ENCODE results near the gene ATP8A2. TPM values are rescaled to one million over a fixed set of nuclear protein-coding genes. Genes with fewer than 3 reads are reported as not detected.

ATP8A2 gene
- total RNA-seq, 3 donors from 2014 or later (not counting 1 experiment from before 2014, with no cell fraction given), result 0.43 to 0.68 (median 0.59) TPM

DNA sequence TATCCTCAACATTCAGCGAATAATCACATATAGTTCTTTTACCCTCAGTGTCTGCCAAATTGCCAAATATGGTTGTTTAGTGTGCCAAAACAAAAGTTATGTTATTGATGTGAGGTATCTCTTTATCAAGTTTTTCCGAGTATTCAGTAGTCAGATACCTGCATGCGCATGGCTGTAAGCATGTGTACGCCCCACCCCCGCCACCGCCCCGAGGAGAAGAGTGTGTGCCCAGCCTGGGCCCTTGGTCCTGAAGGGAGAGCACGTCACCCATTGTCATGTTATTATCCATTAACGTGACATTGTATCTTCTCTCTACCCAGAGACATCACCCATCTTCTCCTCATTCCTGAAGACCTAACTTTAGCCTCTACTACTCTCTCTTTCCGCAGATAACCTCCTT lies 533.1 kb downstream of the ATP8A2 start:
- Mint-ChIP-seq H3K4me3 (no peak overlapping the region), H3K9me3 (peaks cover 0 to 3% of the 10 kb centered on the region in 2 donors), H3K4me1 (peaks cover 15 to 16% of the 10 kb centered on the region in 2 donors), H3K36me3 (no peaks in the 10 kb centered on the region), H3K27ac (no peak overlapping the region), H3K27me3 (ENCODE audit: low read depth in 2 of 2) (peaks cover 0 to 2% of the 10 kb centered on the region in 2 donors)
- Histone ChIP-seq H3K4me1 (ENCODE audit: control insufficient read depth, insufficient read depth, low read length) (peaks cover 11% of the 10 kb centered on the region), H3K4me3 (ENCODE audit: low read length) (no peak overlapping the region), H3K36me3 (ENCODE audit: control insufficient read depth, insufficient read depth, low read length) (no peaks in the 10 kb centered on the region), H3K27me3 (ENCODE audit: control insufficient read depth, insufficient read depth, low read length) (no peaks in the 10 kb centered on the region), H3K27ac (ENCODE audit: low read length) (no peak overlapping the region), H3K9me3 (ENCODE audit: control insufficient read depth, insufficient read depth, low read length) (no peaks in the 10 kb centered on the region)
- intact Hi-C loops (cut with micrococcal nuclease), result loop anchor here (10.0 kb wide), 1 partner anchor 170 kb away; no protein-coding TSS in a partner anchor
- ATAC-seq (no peak), DNase-seq (no peak)
- WGBS (ENCODE audit: insufficient coverage), result 95% methylated on average over 9 of the region's 10 CpGs
- TF ChIP-seq, protein P1, sequence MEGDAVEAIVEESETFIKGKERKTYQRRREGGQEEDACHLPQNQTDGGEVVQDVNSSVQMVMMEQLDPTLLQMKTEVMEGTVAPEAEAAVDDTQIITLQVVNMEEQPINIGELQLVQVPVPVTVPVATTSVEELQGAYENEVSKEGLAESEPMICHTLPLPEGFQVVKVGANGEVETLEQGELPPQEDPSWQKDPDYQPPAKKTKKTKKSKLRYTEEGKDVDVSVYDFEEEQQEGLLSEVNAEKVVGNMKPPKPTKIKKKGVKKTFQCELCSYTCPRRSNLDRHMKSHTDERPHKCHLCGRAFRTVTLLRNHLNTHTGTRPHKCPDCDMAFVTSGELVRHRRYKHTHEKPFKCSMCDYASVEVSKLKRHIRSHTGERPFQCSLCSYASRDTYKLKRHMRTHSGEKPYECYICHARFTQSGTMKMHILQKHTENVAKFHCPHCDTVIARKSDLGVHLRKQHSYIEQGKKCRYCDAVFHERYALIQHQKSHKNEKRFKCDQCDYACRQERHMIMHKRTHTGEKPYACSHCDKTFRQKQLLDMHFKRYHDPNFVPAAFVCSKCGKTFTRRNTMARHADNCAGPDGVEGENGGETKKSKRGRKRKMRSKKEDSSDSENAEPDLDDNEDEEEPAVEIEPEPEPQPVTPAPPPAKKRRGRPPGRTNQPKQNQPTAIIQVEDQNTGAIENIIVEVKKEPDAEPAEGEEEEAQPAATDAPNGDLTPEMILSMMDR (IDR thresholded peaks at IDR 0.05), result no peak

DNA sequence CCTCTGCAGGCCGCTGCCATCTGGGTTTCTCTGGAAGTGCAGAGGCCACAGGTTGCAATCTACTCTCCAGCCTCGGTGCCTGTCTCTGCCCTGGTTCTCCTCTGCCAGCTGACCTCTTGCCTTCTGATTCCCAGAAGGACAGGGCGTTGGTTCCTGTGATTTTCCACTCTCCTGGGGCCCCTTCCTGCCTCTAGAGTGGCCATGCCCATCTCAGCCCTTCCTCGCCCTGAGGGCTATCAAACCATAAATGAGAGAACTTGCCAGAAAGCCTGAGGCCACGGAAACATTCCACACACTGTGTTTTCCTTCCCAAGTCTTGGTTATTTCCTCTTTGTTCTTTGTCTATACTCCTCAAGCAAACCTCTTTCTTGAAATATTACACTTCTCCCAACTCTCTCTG lies 533.8 kb downstream of the ATP8A2 start:
- Histone ChIP-seq H3K27ac (ENCODE audit: low read length) (no peak overlapping the region), H3K9me3 (ENCODE audit: control insufficient read depth, insufficient read depth, low read length) (no peaks in the 10 kb centered on the region), H3K4me3 (ENCODE audit: low read length) (no peak overlapping the region), H3K4me1 (ENCODE audit: control insufficient read depth, insufficient read depth, low read length) (peaks cover 8% of the 10 kb centered on the region), H3K36me3 (ENCODE audit: control insufficient read depth, insufficient read depth, low read length) (no peaks in the 10 kb centered on the region), H3K27me3 (ENCODE audit: control insufficient read depth, insufficient read depth, low read length) (no peaks in the 10 kb centered on the region)
- H3K4me1 Mint-ChIP-seq, result peaks cover 7 to 11% of the 10 kb centered on the region in 2 donors
- 76% methylated on average over 5 of the region's 5 CpGs for WGBS (ENCODE audit: insufficient coverage)
- DNase-seq, result no peak
- TF ChIP-seq, protein P1 (IDR thresholded peaks at IDR 0.05), result no peak
- peaks cover 0 to 3% of the 10 kb centered on the region in 2 donors for H3K9me3 Mint-ChIP-seq
- no peaks in the 10 kb centered on the region for H3K27me3 Mint-ChIP-seq (ENCODE audit: low read depth in 2 of 2)
- intact Hi-C loops (cut with micrococcal nuclease), result loop anchor here (10.0 kb wide), 1 partner anchor 171 kb away; no protein-coding TSS in a partner anchor
- ATAC-seq, result no peak
- no peaks in the 10 kb centered on the region for H3K36me3 Mint-ChIP-seq
- H3K27ac Mint-ChIP-seq, result no peak overlapping the region
- H3K4me3 Mint-ChIP-seq, result no peak overlapping the region

DNA sequence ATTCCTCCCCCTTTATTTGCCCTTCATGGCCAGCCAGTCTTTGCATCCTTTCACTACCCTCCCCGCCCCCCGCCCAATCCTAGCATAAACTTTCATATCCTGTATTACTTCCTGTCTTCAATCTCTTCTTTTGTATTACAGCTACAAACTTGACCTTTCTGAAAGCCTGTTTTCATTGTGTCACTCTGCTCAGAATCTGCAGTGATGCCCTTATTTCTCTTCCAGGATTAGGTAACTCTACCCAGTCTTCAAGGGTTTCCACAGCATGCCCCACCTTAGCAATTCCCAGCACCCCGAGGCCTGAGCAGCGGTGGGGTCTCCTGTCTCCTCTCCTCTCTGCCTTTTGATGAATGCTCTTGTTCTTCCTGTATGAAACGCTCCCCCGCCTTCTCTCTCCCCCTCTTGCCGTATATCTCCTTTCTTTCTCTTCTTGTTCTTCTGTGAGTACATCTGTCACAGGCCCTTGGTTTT lies 534.5 kb downstream of the ATP8A2 start:
- no peak for ATAC-seq
- TF ChIP-seq, protein P1 (IDR thresholded peaks at IDR 0.05), result no peak
- Histone ChIP-seq H3K9me3 (ENCODE audit: control insufficient read depth, insufficient read depth, low read length) (no peaks in the 10 kb centered on the region), H3K4me1 (ENCODE audit: control insufficient read depth, insufficient read depth, low read length) (peaks cover 4% of the 10 kb centered on the region), H3K27me3 (ENCODE audit: control insufficient read depth, insufficient read depth, low read length) (no peaks in the 10 kb centered on the region), H3K27ac (ENCODE audit: low read length) (peak overlapping the region; percentile 30), H3K36me3 (ENCODE audit: control insufficient read depth, insufficient read depth, low read length) (no peaks in the 10 kb centered on the region), H3K4me3 (ENCODE audit: low read length) (no peak overlapping the region)
- no peaks in the 10 kb centered on the region for H3K27me3 Mint-ChIP-seq (ENCODE audit: low read depth in 2 of 2)
- no peaks in the 10 kb centered on the region for H3K36me3 Mint-ChIP-seq
- intact Hi-C loops (cut with micrococcal nuclease), result loop anchor here (10.0 kb wide), 1 partner anchor 171 kb away; no protein-coding TSS in a partner anchor
- 30% methylated on average over 7 of the region's 7 CpGs for WGBS (ENCODE audit: insufficient coverage)
- peaks cover under 1 to 6% of the 10 kb centered on the region in 2 donors for H3K4me1 Mint-ChIP-seq
- peaks cover 0 to 3% of the 10 kb centered on the region in 2 donors for H3K9me3 Mint-ChIP-seq
- peak in 1 of 2 donors; percentile 43 for DNase-seq
- H3K4me3 Mint-ChIP-seq, result no peak overlapping the region
- H3K27ac Mint-ChIP-seq, result no peak overlapping the region

DNA sequence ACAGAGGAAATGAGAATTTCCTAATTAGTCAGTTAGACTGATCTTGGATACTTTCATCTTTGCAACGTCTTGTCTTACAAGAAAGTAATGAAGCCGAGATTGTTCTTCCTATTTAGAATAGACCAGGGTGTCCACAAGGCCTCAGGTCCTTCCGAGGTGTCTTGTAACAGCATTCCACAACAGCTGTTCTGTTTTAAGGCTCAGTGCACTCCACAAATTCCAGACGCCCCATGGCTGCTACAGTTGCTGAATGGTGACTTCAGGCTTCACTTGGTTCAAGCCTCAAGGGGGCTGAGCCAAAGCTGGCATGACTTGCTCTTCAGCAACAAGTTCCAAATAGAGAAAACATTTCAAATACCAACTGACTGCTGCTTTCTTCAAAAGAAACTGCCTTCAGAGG lies 536.6 kb downstream of the ATP8A2 start:
- 86% methylated on average over 4 of the region's 4 CpGs for WGBS (ENCODE audit: insufficient coverage)

More for the DNA sequence above, 536.6 kb downstream of the ATP8A2 start:
- Histone ChIP-seq H3K9me3 (ENCODE audit: control insufficient read depth, insufficient read depth, low read length) (no peaks in the 10 kb centered on the region), H3K4me1 (ENCODE audit: control insufficient read depth, insufficient read depth, low read length) (no peaks in the 10 kb centered on the region), H3K4me3 (ENCODE audit: low read length) (no peak overlapping the region), H3K36me3 (ENCODE audit: control insufficient read depth, insufficient read depth, low read length) (no peaks in the 10 kb centered on the region), H3K27me3 (ENCODE audit: control insufficient read depth, insufficient read depth, low read length) (no peaks in the 10 kb centered on the region), H3K27ac (ENCODE audit: low read length) (no peak overlapping the region)
- Mint-ChIP-seq H3K9me3 (no peaks in the 10 kb centered on the region), H3K27me3 (ENCODE audit: low read depth in 2 of 2) (peaks cover 6% of the 10 kb centered on the region in 2 donors), H3K36me3 (no peaks in the 10 kb centered on the region), H3K4me3 (no peak overlapping the region), H3K27ac (no peak overlapping the region), H3K4me1 (no peaks in the 10 kb centered on the region)
- ATAC-seq (no peak), DNase-seq (no peak)
- TF ChIP-seq, protein P1 (IDR thresholded peaks at IDR 0.05), result no peak
- intact Hi-C loops (cut with micrococcal nuclease), result loop anchor here (10.0 kb wide), 1 partner anchor 174 kb away; no protein-coding TSS in a partner anchor

Measured in natural killer cell (primary cell).